Activated CD4-positive, alpha-beta T cell treated with anti-CD3 and anti-CD28 coated beads, Interleukin-2, amount 50 U/mL, for 16 hours (primary cell): Measurements from ENCODE around the gene CRISPLD2.
"Not testable (repeated sequence)": the region's sequence is repeated elsewhere in the genome, so short reads cannot be mapped to it uniquely, and the experiment has no call there.

Experiments used
- DNase-seq: peaks from one replicate; pipeline ENCODE4 v3.0.0-alpha.2; 2020

CRISPLD2 gene

GRCh38 chr16:84825896-84826557, 6.2 kb downstream of the CRISPLD2 start:
- DNase-seq: no peak

- DNase-seq: no peak
Measured at GRCh38 chr16:84826558-84826941, 6.8 kb downstream of the CRISPLD2 start.

- DNase-seq: no peak
Measured at GRCh38 chr16:84827131-84827574, 7.4 kb downstream of the CRISPLD2 start.

- DNase-seq: no peak
Measured at GRCh38 chr16:84827897-84828296, 8.1 kb downstream of the CRISPLD2 start.

- no peak for DNase-seq
Measured at GRCh38 chr16:84828322-84828721, 8.5 kb downstream of the CRISPLD2 start.

- DNase-seq: no peak
Measured at GRCh38 chr16:84829168-84829965, 9.6 kb downstream of the CRISPLD2 start.

GRCh38 chr16:84830765-84831384, 11.1 kb downstream of the CRISPLD2 start:
- no peak for DNase-seq

- not testable (repeated sequence) for DNase-seq
Measured at GRCh38 chr16:84831728-84832127, 11.9 kb downstream of the CRISPLD2 start.

GRCh38 chr16:84832488-84833143, 12.8 kb downstream of the CRISPLD2 start:
- no peak for DNase-seq

- DNase-seq: no peak
Measured at GRCh38 chr16:84833144-84833500, 13.3 kb downstream of the CRISPLD2 start.

- DNase-seq: no peak
Measured at GRCh38 chr16:84833542-84834402, 14.0 kb downstream of the CRISPLD2 start.

- no peak for DNase-seq
Measured at GRCh38 chr16:84834403-84834772, 14.6 kb downstream of the CRISPLD2 start.

- no peak for DNase-seq
Measured at GRCh38 chr16:84836234-84836647, 16.5 kb downstream of the CRISPLD2 start.

- no peak for DNase-seq
Measured at GRCh38 chr16:84836967-84837366, 17.2 kb downstream of the CRISPLD2 start.

- DNase-seq: no peak
Measured at GRCh38 chr16:84838383-84838948, 18.7 kb downstream of the CRISPLD2 start.

GRCh38 chr16:84839054-84839453, 19.3 kb downstream of the CRISPLD2 start:
- no peak for DNase-seq

GRCh38 chr16:84839956-84840355, 20.2 kb downstream of the CRISPLD2 start:
- DNase-seq: no peak

- DNase-seq: no peak
Measured at GRCh38 chr16:84840687-84841627, 21.2 kb downstream of the CRISPLD2 start.

- DNase-seq: no peak
Measured at GRCh38 chr16:84841787-84842300, 22.1 kb downstream of the CRISPLD2 start.

GRCh38 chr16:84842516-84843148, 22.8 kb downstream of the CRISPLD2 start:
- no peak for DNase-seq
